GM12878 (cell line): ENCODE data around the gene TLL2. TPM values are rescaled to one million over a fixed set of nuclear protein-coding genes. Genes with fewer than 3 reads are reported as not detected.

ENCODE experiments used
- HDAC6 ChIP-seq: fragments of 200-600 bp; sonication (generic); IDR thresholded peaks from one replicate; pipeline ENCODE4 v1.8.0; 2017; ENCODE audit warnings: antibody characterized with exemption; ENCODE audit not compliant: unreplicated experiment
- IKZF2 ChIP-seq, 2 experiments: fragments of 450-650 bp; IDR thresholded peaks; 2 replicates each; pipeline ENCODE4 v1.6.1; 2017; ENCODE audit warnings: mild to moderate bottlenecking in 2 of 2, moderate library complexity in 2 of 2
- TARDBP ChIP-seq: IDR thresholded peaks from 2 replicates; pipeline ENCODE4 v1.6.1; 2016; ENCODE audit warnings: borderline replicate concordance
- polyA plus RNA-seq, 11 experiments: library from polyadenylated mRNA; depleted of rRNA in 4 of 11; unstranded in 6 of 11; stranded (reverse) in 5 of 11; fragments of >200 nt; fragmentation: Nextera tagmentation in 4 of 11; fragmentation: Illumina TruSeq in 1 of 11; extraction: Ambion mirVana in 4 of 11; extraction: Trizol in 1 of 11; gene quantifications; 1 replicate in 1 of 11; 2 replicates in 10 of 11; pipeline versions ENCODE4 v1.2.1 to v1.2.3, GENCODE V29; 2011 to 2016; ENCODE audit warnings: inconsistent platforms in 2 of 11, missing spikeins in 2 of 11, low read depth in 1 of 11
- total RNA-seq, 4 experiments: library from RNA; depleted of rRNA in 3 of 4; stranded (reverse); fragments of >200 nt in 3 of 4; fragmentation: Illumina TruSeq in 1 of 4; extraction: Trizol in 1 of 4; gene quantifications; 2 replicates each; pipeline versions ENCODE4 v1.2.1 to v1.2.3, GENCODE V29; 2013 to 2021
- TF ChIP-seq, protein P1 (sequence below): fragments of 150-350 bp; IDR thresholded peaks from 2 replicates; pipeline ENCODE4 v1.6.1; 2016; ENCODE audit warnings: low read depth, low read length
- TF ChIP-seq, protein P2 (sequence below): fragments of 450-650 bp; IDR thresholded peaks from 2 replicates; pipeline ENCODE4 v1.6.1; 2017; ENCODE audit warnings: low read depth, mild to moderate bottlenecking, moderate library complexity
- TF ChIP-seq, protein P3 (sequence below): fragments of 450-650 bp; formaldehyde crosslinking; IDR thresholded peaks from 2 replicates; pipeline ENCODE4 v1.4.0; 2022; ENCODE audit warnings: mild to moderate bottlenecking, moderate library complexity
- TF ChIP-seq, protein P4 (sequence below): fragments of 450-650 bp; IDR thresholded peaks from 2 replicates; pipeline ENCODE4 v1.6.1; 2016; ENCODE audit warnings: mild to moderate bottlenecking, moderate library complexity, borderline replicate concordance
- TF ChIP-seq, protein P5 (sequence below): IDR thresholded peaks from 2 replicates; pipeline ENCODE4 v1.6.1; 2012; ENCODE audit warnings: improper control_type of control experiment, low read depth, low read length; ENCODE audit not compliant: insufficient replicate concordance

Gene TLL2
- total and polyA plus RNA-seq, 10 of the 15 experiments (the other 5 are each of a cell fraction or from before 2014, with no cell fraction given): 0.02 to 2.1 (median 0.52) TPM

DNA sequence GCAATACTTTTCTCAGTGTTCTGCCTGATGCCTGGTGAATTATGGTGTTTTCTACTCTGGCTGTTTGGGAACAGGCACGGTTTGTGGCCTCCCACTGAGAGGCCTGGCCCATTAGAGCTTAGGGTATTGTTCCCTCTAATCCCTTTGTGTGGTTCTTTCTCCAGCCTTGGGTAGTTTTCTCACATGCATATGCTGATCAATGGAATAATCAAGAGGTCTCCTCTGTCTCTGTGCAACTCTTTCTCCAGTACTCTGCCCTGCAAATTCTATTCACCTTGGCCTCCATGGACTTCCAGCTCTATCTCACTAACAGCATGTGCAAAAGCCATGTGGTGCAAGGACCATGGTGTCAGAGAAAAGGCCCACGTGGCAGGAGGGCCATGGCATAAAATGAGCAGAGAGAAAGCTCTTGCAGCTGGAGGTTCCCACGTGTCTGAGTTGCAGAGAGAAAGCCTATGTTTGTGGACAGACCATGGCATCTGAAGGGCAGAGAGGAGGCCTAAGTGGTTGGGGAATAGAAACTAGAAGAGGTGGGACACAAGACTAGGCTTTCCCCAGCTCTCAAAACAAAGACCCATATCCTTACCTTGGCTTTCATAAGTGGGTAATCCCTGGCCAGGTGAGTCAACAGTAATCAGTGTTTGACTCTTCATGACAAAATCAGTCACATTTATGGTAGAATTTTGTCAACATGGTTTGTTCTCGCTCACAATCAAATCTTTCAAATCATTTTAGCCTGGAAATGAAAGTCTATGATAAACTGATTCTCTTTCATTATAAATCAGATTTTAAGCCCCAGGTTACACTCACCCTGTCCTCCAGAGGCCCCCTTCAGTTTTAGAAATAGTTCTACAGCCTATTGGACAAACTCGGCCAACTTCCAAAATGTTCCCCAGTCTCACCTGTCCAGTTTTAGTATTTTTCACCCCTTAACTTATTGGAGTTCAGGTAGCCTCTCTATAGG is 172.2 kb downstream of the TLL2 start (continued):
- TF ChIP-seq, protein P1, sequence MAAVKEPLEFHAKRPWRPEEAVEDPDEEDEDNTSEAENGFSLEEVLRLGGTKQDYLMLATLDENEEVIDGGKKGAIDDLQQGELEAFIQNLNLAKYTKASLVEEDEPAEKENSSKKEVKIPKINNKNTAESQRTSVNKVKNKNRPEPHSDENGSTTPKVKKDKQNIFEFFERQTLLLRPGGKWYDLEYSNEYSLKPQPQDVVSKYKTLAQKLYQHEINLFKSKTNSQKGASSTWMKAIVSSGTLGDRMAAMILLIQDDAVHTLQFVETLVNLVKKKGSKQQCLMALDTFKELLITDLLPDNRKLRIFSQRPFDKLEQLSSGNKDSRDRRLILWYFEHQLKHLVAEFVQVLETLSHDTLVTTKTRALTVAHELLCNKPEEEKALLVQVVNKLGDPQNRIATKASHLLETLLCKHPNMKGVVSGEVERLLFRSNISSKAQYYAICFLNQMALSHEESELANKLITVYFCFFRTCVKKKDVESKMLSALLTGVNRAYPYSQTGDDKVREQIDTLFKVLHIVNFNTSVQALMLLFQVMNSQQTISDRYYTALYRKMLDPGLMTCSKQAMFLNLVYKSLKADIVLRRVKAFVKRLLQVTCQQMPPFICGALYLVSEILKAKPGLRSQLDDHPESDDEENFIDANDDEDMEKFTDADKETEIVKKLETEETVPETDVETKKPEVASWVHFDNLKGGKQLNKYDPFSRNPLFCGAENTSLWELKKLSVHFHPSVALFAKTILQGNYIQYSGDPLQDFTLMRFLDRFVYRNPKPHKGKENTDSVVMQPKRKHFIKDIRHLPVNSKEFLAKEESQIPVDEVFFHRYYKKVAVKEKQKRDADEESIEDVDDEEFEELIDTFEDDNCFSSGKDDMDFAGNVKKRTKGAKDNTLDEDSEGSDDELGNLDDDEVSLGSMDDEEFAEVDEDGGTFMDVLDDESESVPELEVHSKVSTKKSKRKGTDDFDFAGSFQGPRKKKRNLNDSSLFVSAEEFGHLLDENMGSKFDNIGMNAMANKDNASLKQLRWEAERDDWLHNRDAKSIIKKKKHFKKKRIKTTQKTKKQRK: no peak
- TF ChIP-seq, protein P2, sequence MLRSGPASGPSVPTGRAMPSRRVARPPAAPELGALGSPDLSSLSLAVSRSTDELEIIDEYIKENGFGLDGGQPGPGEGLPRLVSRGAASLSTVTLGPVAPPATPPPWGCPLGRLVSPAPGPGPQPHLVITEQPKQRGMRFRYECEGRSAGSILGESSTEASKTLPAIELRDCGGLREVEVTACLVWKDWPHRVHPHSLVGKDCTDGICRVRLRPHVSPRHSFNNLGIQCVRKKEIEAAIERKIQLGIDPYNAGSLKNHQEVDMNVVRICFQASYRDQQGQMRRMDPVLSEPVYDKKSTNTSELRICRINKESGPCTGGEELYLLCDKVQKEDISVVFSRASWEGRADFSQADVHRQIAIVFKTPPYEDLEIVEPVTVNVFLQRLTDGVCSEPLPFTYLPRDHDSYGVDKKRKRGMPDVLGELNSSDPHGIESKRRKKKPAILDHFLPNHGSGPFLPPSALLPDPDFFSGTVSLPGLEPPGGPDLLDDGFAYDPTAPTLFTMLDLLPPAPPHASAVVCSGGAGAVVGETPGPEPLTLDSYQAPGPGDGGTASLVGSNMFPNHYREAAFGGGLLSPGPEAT: no peak
- no peak for TF ChIP-seq IKZF2 (IDR thresholded peaks at IDR 0.05)
- no peak for TF ChIP-seq TARDBP
- TF ChIP-seq, protein P3, sequence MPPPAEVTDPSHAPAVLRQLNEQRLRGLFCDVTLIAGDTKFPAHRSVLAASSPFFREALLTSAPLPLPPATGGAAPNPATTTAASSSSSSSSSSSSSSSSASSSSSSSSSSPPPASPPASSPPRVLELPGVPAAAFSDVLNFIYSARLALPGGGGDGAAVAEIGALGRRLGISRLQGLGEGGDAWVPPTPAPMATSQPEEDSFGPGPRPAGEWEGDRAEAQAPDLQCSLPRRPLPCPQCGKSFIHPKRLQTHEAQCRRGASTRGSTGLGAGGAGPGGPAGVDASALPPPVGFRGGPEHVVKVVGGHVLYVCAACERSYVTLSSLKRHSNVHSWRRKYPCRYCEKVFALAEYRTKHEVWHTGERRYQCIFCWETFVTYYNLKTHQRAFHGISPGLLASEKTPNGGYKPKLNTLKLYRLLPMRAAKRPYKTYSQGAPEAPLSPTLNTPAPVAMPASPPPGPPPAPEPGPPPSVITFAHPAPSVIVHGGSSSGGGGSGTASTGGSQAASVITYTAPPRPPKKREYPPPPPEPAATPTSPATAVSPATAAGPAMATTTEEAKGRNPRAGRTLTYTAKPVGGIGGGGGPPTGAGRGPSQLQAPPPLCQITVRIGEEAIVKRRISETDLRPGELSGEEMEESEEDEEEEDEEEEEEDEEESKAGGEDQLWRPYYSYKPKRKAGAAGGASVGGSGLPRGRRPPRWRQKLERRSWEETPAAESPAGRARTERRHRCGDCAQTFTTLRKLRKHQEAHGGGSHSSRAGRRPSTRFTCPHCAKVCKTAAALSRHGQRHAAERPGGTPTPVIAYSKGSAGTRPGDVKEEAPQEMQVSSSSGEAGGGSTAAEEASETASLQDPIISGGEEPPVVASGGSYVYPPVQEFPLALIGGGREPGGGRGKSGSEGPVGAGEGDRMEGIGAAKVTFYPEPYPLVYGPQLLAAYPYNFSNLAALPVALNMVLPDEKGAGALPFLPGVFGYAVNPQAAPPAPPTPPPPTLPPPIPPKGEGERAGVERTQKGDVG (CRISPR knock-in tag): no peak
- no peak for TF ChIP-seq HDAC6
- TF ChIP-seq, protein P4, sequence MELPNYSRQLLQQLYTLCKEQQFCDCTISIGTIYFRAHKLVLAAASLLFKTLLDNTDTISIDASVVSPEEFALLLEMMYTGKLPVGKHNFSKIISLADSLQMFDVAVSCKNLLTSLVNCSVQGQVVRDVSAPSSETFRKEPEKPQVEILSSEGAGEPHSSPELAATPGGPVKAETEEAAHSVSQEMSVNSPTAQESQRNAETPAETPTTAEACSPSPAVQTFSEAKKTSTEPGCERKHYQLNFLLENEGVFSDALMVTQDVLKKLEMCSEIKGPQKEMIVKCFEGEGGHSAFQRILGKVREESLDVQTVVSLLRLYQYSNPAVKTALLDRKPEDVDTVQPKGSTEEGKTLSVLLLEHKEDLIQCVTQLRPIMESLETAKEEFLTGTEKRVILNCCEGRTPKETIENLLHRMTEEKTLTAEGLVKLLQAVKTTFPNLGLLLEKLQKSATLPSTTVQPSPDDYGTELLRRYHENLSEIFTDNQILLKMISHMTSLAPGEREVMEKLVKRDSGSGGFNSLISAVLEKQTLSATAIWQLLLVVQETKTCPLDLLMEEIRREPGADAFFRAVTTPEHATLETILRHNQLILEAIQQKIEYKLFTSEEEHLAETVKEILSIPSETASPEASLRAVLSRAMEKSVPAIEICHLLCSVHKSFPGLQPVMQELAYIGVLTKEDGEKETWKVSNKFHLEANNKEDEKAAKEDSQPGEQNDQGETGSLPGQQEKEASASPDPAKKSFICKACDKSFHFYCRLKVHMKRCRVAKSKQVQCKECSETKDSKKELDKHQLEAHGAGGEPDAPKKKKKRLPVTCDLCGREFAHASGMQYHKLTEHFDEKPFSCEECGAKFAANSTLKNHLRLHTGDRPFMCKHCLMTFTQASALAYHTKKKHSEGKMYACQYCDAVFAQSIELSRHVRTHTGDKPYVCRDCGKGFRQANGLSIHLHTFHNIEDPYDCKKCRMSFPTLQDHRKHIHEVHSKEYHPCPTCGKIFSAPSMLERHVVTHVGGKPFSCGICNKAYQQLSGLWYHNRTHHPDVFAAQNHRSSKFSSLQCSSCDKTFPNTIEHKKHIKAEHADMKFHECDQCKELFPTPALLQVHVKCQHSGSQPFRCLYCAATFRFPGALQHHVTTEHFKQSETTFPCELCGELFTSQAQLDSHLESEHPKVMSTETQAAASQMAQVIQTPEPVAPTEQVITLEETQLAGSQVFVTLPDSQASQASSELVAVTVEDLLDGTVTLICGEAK: no peak
- TF ChIP-seq, protein P5, sequence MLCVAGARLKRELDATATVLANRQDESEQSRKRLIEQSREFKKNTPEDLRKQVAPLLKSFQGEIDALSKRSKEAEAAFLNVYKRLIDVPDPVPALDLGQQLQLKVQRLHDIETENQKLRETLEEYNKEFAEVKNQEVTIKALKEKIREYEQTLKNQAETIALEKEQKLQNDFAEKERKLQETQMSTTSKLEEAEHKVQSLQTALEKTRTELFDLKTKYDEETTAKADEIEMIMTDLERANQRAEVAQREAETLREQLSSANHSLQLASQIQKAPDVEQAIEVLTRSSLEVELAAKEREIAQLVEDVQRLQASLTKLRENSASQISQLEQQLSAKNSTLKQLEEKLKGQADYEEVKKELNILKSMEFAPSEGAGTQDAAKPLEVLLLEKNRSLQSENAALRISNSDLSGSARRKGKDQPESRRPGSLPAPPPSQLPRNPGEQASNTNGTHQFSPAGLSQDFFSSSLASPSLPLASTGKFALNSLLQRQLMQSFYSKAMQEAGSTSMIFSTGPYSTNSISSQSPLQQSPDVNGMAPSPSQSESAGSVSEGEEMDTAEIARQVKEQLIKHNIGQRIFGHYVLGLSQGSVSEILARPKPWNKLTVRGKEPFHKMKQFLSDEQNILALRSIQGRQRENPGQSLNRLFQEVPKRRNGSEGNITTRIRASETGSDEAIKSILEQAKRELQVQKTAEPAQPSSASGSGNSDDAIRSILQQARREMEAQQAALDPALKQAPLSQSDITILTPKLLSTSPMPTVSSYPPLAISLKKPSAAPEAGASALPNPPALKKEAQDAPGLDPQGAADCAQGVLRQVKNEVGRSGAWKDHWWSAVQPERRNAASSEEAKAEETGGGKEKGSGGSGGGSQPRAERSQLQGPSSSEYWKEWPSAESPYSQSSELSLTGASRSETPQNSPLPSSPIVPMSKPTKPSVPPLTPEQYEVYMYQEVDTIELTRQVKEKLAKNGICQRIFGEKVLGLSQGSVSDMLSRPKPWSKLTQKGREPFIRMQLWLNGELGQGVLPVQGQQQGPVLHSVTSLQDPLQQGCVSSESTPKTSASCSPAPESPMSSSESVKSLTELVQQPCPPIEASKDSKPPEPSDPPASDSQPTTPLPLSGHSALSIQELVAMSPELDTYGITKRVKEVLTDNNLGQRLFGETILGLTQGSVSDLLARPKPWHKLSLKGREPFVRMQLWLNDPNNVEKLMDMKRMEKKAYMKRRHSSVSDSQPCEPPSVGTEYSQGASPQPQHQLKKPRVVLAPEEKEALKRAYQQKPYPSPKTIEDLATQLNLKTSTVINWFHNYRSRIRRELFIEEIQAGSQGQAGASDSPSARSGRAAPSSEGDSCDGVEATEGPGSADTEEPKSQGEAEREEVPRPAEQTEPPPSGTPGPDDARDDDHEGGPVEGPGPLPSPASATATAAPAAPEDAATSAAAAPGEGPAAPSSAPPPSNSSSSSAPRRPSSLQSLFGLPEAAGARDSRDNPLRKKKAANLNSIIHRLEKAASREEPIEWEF: no peak
